ENCODE results near the gene CEP70.
"Not testable (repeated sequence)": the region's sequence is repeated elsewhere in the genome, so short reads cannot be mapped to it uniquely, and the experiment has no call there.

CEP70 gene

GRCh38 chr3:138547342-138547975 lies 46.6 kb downstream of the CEP70 start:
- in situ Hi-C loops (cut with HindIII; ENCODE audit: low pct_unique_long_range_greater_than_20kb, low sequenced_read_pairs), result no loop called here
- no peak for DNase-seq (ENCODE audit: low read depth in 1 of 2, low spot score in 1 of 2)
- TF ChIP-seq JUND (IDR thresholded peaks at IDR 0.05; ENCODE audit: low read depth), result no peak

GRCh38 chr3:138544546-138544945 lies 49.5 kb downstream of the CEP70 start:
- in situ Hi-C loops (cut with HindIII; ENCODE audit: low pct_unique_long_range_greater_than_20kb, low sequenced_read_pairs), result no loop called here
- no peak for DNase-seq (ENCODE audit: low read depth in 1 of 2, low spot score in 1 of 2)

GRCh38 chr3:138542977-138543376 lies 51.1 kb downstream of the CEP70 start:
- DNase-seq (ENCODE audit: low read depth in 1 of 2, low spot score in 1 of 2), result no peak
- TF ChIP-seq JUND (IDR thresholded peaks at IDR 0.05; ENCODE audit: low read depth), result no peak
- in situ Hi-C loops (cut with HindIII; ENCODE audit: low pct_unique_long_range_greater_than_20kb, low sequenced_read_pairs), result no loop called here

More at GRCh38 chr3:138544546-138544945, 49.5 kb downstream of the CEP70 start:
- no peak for TF ChIP-seq JUND (IDR thresholded peaks at IDR 0.05; ENCODE audit: low read depth)

- in situ Hi-C loops (cut with HindIII; ENCODE audit: low pct_unique_long_range_greater_than_20kb, low sequenced_read_pairs), result no loop called here
- no peak for TF ChIP-seq JUND (IDR thresholded peaks at IDR 0.05; ENCODE audit: low read depth)
- no peak for DNase-seq (ENCODE audit: low read depth in 1 of 2, low spot score in 1 of 2)
These were observed 54.7 kb downstream of the CEP70 start for GRCh38 chr3:138539352-138539751.

GRCh38 chr3:138521445-138521844 lies 72.6 kb downstream of the CEP70 start:
- in situ Hi-C loops (cut with HindIII; ENCODE audit: low pct_unique_long_range_greater_than_20kb, low sequenced_read_pairs); DNase-seq (ENCODE audit: low read depth in 1 of 2, low spot score in 1 of 2): not testable (repeated sequence)

- DNase-seq (ENCODE audit: low read depth in 1 of 2, low spot score in 1 of 2), result peak; percentile 18 to 37
- TF ChIP-seq JUND (IDR thresholded peaks at IDR 0.05; ENCODE audit: low read depth), result no peak
- in situ Hi-C loops (cut with HindIII; ENCODE audit: low pct_unique_long_range_greater_than_20kb, low sequenced_read_pairs), result no loop called here
These were observed 80.8 kb downstream of the CEP70 start for GRCh38 chr3:138513090-138513843.

- peak in 1 of 2 experiments; percentile 26 for DNase-seq (ENCODE audit: low read depth in 1 of 2, low spot score in 1 of 2)
These were observed 82.1 kb downstream of the CEP70 start for GRCh38 chr3:138511945-138512344.

GRCh38 chr3:138509586-138509985 lies 84.5 kb downstream of the CEP70 start:
- DNase-seq (ENCODE audit: low read depth in 1 of 2, low spot score in 1 of 2), result no peak
- in situ Hi-C loops (cut with HindIII; ENCODE audit: low pct_unique_long_range_greater_than_20kb, low sequenced_read_pairs), result no loop called here
- no peak for TF ChIP-seq JUND (IDR thresholded peaks at IDR 0.05; ENCODE audit: low read depth)

More at GRCh38 chr3:138511945-138512344, 82.1 kb downstream of the CEP70 start:
- in situ Hi-C loops (cut with HindIII; ENCODE audit: low pct_unique_long_range_greater_than_20kb, low sequenced_read_pairs), result no loop called here
- no peak for TF ChIP-seq JUND (IDR thresholded peaks at IDR 0.05; ENCODE audit: low read depth)

GRCh38 chr3:138507524-138507923 lies 86.5 kb downstream of the CEP70 start:
- no peak for DNase-seq (ENCODE audit: low read depth in 1 of 2, low spot score in 1 of 2)
- no peak for TF ChIP-seq JUND (IDR thresholded peaks at IDR 0.05; ENCODE audit: low read depth)
- in situ Hi-C loops (cut with HindIII; ENCODE audit: low pct_unique_long_range_greater_than_20kb, low sequenced_read_pairs), result no loop called here

GRCh38 chr3:138498991-138499390 lies 95.1 kb downstream of the CEP70 start:
- in situ Hi-C loops (cut with HindIII; ENCODE audit: low pct_unique_long_range_greater_than_20kb, low sequenced_read_pairs), result no loop called here
- no peak for TF ChIP-seq JUND (IDR thresholded peaks at IDR 0.05; ENCODE audit: low read depth)
- no peak for DNase-seq (ENCODE audit: low read depth in 1 of 2, low spot score in 1 of 2)

- no peak for DNase-seq (ENCODE audit: low read depth in 1 of 2, low spot score in 1 of 2)
- in situ Hi-C loops (cut with HindIII; ENCODE audit: low pct_unique_long_range_greater_than_20kb, low sequenced_read_pairs), result no loop called here
- TF ChIP-seq JUND (IDR thresholded peaks at IDR 0.05; ENCODE audit: low read depth), result no peak
These were observed 96.2 kb downstream of the CEP70 start for GRCh38 chr3:138497851-138498250.

GRCh38 chr3:138497021-138497420 lies 97.0 kb downstream of the CEP70 start:
- no peak for DNase-seq (ENCODE audit: low read depth in 1 of 2, low spot score in 1 of 2)
- in situ Hi-C loops (cut with HindIII; ENCODE audit: low pct_unique_long_range_greater_than_20kb, low sequenced_read_pairs), result no loop called here
- no peak for TF ChIP-seq JUND (IDR thresholded peaks at IDR 0.05; ENCODE audit: low read depth)

- no peak for TF ChIP-seq JUND (IDR thresholded peaks at IDR 0.05; ENCODE audit: low read depth)
- in situ Hi-C loops (cut with HindIII; ENCODE audit: low pct_unique_long_range_greater_than_20kb, low sequenced_read_pairs), result no loop called here
- no peak for DNase-seq (ENCODE audit: low read depth in 1 of 2, low spot score in 1 of 2)
These were observed 97.6 kb downstream of the CEP70 start for GRCh38 chr3:138496436-138496835.

GRCh38 chr3:138495638-138496037 lies 98.4 kb downstream of the CEP70 start:
- in situ Hi-C loops (cut with HindIII; ENCODE audit: low pct_unique_long_range_greater_than_20kb, low sequenced_read_pairs); DNase-seq (ENCODE audit: low read depth in 1 of 2, low spot score in 1 of 2): not testable (repeated sequence)

Data from T47D (cell line).